SK-N-SH (cell line): Measurements from ENCODE around the gene PTAFR.

Experiments
- EP300 ChIP-seq, 2 experiments: IDR thresholded peaks; 2 replicates each; pipeline versions ENCODE4 v1.4.0 to v1.6.1; 2012; ENCODE audit warnings: borderline replicate concordance in 1 of 2, low read depth in 1 of 2, low read length in 1 of 2
- EZH2phosphoT487 ChIP-seq: fragments of 200-600 bp; sonication (generic); IDR thresholded peaks from 2 replicates; pipeline ENCODE4 v1.6.1; 2017; ENCODE audit warnings: low read depth, mixed run types, mild to moderate bottlenecking, antibody characterized with exemption, moderate library complexity, borderline replicate concordance
- FOSL2 ChIP-seq: IDR thresholded peaks from 2 replicates; pipeline ENCODE4 v1.4.0; 2012; ENCODE audit warnings: low read depth, mild to moderate bottlenecking, moderate library complexity, borderline replicate concordance
- GABPA ChIP-seq: IDR thresholded peaks from 2 replicates; pipeline ENCODE4 v1.4.0; 2012; ENCODE audit warnings: low read depth, mild to moderate bottlenecking
- JUND ChIP-seq: IDR thresholded peaks from 2 replicates; pipeline ENCODE4 v1.4.0; 2012
- NRF1 ChIP-seq: IDR thresholded peaks from 2 replicates; pipeline ENCODE4 v1.6.1; 2012; ENCODE audit warnings: low read depth, mild to moderate bottlenecking, low read length
- POLR2AphosphoS5 ChIP-seq: IDR thresholded peaks from 2 replicates; pipeline ENCODE4 v1.6.1; 2012; ENCODE audit warnings: low read depth, low read length
- RCOR1 ChIP-seq: fragments of 150-350 bp; IDR thresholded peaks from 2 replicates; pipeline ENCODE4 v1.6.1; 2017; ENCODE audit warnings: antibody characterized with exemption, low read length
- TF ChIP-seq, protein P1 (sequence below): fragments of 150-350 bp; IDR thresholded peaks from 2 replicates; pipeline ENCODE4 v1.6.1; 2016; ENCODE audit warnings: mild to moderate bottlenecking, low read depth, low read length
- TF ChIP-seq, protein P2 (sequence below): fragments of 200-600 bp; sonication (generic); IDR thresholded peaks from 2 replicates; pipeline ENCODE4 v1.6.1; 2017; ENCODE audit warnings: antibody characterized with exemption, mild to moderate bottlenecking, moderate library complexity
- TF ChIP-seq, protein P3 (sequence below): fragments of 150-350 bp; IDR thresholded peaks from 2 replicates; pipeline ENCODE4 v1.6.1; 2017; ENCODE audit warnings: antibody characterized with exemption, low read length, low read depth, borderline replicate concordance
- TF ChIP-seq, protein P4 (sequence below): IDR thresholded peaks from 2 replicates; pipeline ENCODE4; 2012

DNA sequence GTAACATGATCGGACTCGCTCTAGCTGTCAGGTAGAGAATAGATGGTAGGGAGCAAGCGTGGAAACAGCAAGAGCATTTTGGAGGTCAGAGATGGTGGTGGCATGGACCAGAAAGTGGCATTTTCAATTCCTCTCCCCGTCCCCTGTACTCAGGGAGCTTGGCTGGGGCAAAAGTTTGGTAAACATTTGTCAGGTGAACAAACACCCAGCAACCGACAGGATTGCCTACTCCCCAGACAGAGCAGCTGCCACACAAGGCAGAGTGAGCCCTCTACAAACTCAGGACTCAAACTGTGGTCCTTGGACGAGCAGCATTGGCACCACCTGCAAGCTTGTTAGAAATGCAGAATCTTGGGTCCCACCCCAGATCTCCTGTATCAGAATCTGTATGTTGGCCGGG lies 14.3 kb downstream of the PTAFR start:
- TF ChIP-seq, protein P1, sequence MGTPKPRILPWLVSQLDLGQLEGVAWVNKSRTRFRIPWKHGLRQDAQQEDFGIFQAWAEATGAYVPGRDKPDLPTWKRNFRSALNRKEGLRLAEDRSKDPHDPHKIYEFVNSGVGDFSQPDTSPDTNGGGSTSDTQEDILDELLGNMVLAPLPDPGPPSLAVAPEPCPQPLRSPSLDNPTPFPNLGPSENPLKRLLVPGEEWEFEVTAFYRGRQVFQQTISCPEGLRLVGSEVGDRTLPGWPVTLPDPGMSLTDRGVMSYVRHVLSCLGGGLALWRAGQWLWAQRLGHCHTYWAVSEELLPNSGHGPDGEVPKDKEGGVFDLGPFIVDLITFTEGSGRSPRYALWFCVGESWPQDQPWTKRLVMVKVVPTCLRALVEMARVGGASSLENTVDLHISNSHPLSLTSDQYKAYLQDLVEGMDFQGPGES: no peak
- TF ChIP-seq, protein P2, sequence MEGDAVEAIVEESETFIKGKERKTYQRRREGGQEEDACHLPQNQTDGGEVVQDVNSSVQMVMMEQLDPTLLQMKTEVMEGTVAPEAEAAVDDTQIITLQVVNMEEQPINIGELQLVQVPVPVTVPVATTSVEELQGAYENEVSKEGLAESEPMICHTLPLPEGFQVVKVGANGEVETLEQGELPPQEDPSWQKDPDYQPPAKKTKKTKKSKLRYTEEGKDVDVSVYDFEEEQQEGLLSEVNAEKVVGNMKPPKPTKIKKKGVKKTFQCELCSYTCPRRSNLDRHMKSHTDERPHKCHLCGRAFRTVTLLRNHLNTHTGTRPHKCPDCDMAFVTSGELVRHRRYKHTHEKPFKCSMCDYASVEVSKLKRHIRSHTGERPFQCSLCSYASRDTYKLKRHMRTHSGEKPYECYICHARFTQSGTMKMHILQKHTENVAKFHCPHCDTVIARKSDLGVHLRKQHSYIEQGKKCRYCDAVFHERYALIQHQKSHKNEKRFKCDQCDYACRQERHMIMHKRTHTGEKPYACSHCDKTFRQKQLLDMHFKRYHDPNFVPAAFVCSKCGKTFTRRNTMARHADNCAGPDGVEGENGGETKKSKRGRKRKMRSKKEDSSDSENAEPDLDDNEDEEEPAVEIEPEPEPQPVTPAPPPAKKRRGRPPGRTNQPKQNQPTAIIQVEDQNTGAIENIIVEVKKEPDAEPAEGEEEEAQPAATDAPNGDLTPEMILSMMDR: no peak
- TF ChIP-seq, protein P3, sequence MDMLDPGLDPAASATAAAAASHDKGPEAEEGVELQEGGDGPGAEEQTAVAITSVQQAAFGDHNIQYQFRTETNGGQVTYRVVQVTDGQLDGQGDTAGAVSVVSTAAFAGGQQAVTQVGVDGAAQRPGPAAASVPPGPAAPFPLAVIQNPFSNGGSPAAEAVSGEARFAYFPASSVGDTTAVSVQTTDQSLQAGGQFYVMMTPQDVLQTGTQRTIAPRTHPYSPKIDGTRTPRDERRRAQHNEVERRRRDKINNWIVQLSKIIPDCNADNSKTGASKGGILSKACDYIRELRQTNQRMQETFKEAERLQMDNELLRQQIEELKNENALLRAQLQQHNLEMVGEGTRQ: no peak
- no peak for TF ChIP-seq POLR2AphosphoS5
- no peak for TF ChIP-seq RCOR1
- no peak for TF ChIP-seq EZH2phosphoT487
- TF ChIP-seq FOSL2: no peak
- no peak for TF ChIP-seq GABPA
- TF ChIP-seq, protein P4, sequence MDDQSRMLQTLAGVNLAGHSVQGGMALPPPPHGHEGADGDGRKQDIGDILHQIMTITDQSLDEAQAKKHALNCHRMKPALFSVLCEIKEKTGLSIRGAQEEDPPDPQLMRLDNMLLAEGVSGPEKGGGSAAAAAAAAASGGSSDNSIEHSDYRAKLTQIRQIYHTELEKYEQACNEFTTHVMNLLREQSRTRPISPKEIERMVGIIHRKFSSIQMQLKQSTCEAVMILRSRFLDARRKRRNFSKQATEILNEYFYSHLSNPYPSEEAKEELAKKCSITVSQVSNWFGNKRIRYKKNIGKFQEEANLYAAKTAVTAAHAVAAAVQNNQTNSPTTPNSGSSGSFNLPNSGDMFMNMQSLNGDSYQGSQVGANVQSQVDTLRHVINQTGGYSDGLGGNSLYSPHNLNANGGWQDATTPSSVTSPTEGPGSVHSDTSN: no peak
- no peak for TF ChIP-seq NRF1
- TF ChIP-seq EP300 (IDR thresholded peaks at IDR 0.05; ENCODE audit: borderline replicate concordance in 1 of 2, low read depth in 1 of 2, low read length in 1 of 2): no peak
- TF ChIP-seq JUND: no peak
